ENCODE measurements around the gene SPTBN5.

The SPTBN5 gene

GRCh38 chr15:41801185-41801584, 92.7 kb downstream of the SPTBN5 start:
- H3K9me3 ChIP-seq (replicated peaks in 1 of 11) = peaks cover 0 to 20% (median 18%) of the 10 kb centered on the region in 11 experiments; a peak in 17 of 22 replicates
- no peaks in the 10 kb centered on the region for H3K27me3 ChIP-seq
- no peak overlapping the region for H3K4me2 ChIP-seq
- H3K4me3 ChIP-seq = no peak overlapping the region
- no peak for TF ChIP-seq Cebpa-rat (IDR thresholded peaks at IDR 0.05)
- peaks cover 0 to 15% (median 0%) of the 10 kb centered on the region in 11 experiments; a peak in 4 of 22 replicates for H4K20me1 ChIP-seq
- H3K27ac ChIP-seq = no peak overlapping the region
- peaks cover 23 to 57% (median 52%) of the 10 kb centered on the region in 10 experiments for H3K4me1 ChIP-seq
- H3K9ac ChIP-seq = no peak overlapping the region
- H3K36me3 ChIP-seq = peaks cover 21 to 38% (median 28%) of the 10 kb centered on the region in 11 experiments

DNA sequence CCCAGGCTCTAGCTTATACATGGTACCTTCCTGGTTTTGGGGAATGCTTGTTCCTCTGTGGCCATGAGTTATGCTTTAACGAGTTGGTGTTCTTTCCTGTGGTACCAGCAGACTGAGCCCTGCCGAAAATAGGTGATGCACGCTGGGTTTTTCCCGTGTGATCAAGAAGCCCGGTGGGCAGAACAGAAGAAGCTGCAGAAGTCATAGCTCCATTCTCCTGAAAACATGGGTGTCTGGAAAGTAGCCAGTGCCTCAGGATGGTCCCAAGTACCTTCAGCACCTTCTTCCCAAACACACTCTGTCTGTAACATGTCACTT, 94.4 kb downstream of the SPTBN5 start:
- peak overlapping the region in 6 of 11 experiments; percentile 0 to 61 (median 34); a peak in 7 of 22 replicates for H3K4me2 ChIP-seq
- H3K27me3 ChIP-seq = no peaks in the 10 kb centered on the region
- TF ChIP-seq Cebpa-rat (IDR thresholded peaks at IDR 0.05) = no peak
- H3K27ac ChIP-seq = no peak overlapping the region
- no peak overlapping the region for H3K4me3 ChIP-seq
- peaks cover 32 to 57% (median 53%) of the 10 kb centered on the region in 10 experiments for H3K4me1 ChIP-seq
- H3K9ac ChIP-seq = no peak overlapping the region
- H3K36me3 ChIP-seq = peaks cover 21 to 38% (median 28%) of the 10 kb centered on the region in 11 experiments
- H3K9me3 ChIP-seq (replicated peaks in 1 of 11) = peaks cover 0 to 20% (median 18%) of the 10 kb centered on the region in 11 experiments; a peak in 17 of 22 replicates
- H4K20me1 ChIP-seq = peaks cover 0 to 10% (median 0%) of the 10 kb centered on the region in 11 experiments; a peak in 4 of 22 replicates

GRCh38 chr15:41798607-41799487, 95.0 kb downstream of the SPTBN5 start:
- Histone ChIP-seq H3K9ac (0 out of 22 replicates have a peak overlapping the region, but pooled peaks of 1 of the 11 experiments have one; percentile 32), H3K27me3 (no peaks in the 10 kb centered on the region), H3K4me3 (no peak overlapping the region), H3K36me3 (peaks cover 21 to 38% (median 28%) of the 10 kb centered on the region in 11 experiments), H4K20me1 (peaks cover 0 to 10% (median 0%) of the 10 kb centered on the region in 11 experiments; a peak in 4 of 22 replicates), H3K9me3 (replicated peaks in 1 of 11) (peaks cover 0 to 20% (median 18%) of the 10 kb centered on the region in 11 experiments; a peak in 17 of 22 replicates), H3K27ac (no peak overlapping the region; a peak in 1 of 22 replicates), H3K4me2 (peak overlapping the region in 8 of 11 experiments; percentile 3 to 61 (median 32); a peak in 11 of 22 replicates), H3K4me1 (peaks cover 31 to 58% (median 55%) of the 10 kb centered on the region in 10 experiments)
- TF ChIP-seq Cebpa-rat (IDR thresholded peaks at IDR 0.05) = no peak
